NCI-H2196 treated with DMSO at 0.1 percent for 48 hours (cell line): ENCODE results near the gene PVALB.

ENCODE experiments used
- DNase-seq: peaks from one replicate; lab custom pipeline; 2025; ENCODE audit not compliant: unreplicated experiment; lab: John Stamatoyannopoulos, UW

The PVALB gene

DNA sequence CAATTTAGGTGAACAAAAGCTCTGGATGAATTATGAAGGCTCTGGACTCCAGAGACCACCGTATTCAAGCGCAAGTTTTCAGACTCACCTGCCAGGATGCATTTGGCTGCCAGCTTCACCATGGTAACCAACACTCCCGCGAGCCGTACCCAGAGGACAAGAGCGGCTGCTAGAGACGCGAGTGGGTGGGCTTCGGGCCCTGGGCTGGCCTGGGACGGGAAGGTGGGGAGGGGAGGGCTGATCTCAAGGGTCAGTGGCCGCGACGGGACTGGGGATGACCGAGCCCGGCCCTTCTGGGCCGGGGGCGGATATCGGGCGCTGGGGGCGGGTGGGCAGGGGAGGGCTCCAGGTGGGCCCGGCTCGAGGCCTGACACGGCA is 41.3 kb downstream of the PVALB start:
- DNase-seq, result no peak

- DNase-seq, result no peak
Measured at GRCh38 chr22:36773935-36774334, 42.9 kb downstream of the PVALB start.

DNA sequence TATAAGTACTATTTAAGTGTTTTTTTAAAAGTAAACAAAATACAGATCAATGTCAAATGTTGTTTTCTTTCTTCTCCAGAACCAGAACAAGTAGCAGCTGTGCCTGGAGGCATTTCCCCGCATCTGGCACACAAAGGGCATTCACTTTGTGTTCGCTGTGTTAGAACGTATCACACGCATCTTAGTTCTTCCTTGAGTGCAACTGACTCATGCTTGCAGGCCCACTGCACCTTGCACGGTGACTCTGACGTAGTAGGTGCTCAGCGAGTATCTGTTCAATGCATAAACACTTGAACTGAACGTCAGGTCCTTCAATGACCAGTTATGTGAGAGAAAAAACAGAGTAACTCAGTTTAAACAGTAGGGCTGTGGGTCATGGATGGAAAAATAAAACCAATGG is 44.4 kb downstream of the PVALB start:
- DNase-seq, result no peak

DNA sequence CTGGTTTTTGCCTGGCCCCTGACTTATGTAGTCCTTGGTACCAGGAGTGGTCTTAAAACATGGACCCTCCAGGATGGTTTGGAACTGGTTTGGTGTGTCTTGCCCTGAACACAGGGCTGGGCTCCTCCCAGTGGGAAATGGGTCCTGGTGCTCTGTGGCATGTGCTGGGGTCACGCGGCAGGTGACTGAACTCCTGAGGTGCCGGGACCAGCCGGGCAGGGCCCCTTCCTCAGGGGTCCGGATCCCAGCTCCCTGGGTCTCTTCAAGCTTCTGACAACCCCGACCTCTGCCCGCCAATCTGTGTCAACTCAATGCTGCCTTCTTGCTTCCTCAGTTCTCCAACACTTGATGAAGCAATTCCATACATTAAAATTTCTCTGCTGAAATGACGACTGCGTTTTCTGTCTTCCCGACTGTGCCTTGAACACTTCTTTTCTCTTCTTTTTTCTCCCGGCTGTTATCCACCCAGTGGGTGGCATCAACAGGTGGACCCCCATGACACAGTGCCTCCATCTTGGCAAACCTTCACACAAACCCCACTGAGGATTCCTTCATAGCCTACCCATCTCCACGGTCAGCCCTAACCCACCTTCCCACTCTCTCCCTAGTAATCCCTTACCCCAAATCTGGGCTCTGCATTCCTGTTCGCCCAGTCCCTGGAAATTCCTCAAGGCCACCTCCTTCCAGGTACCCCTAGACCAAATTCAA is 45.3 kb downstream of the PVALB start:
- DNase-seq, result no peak

GRCh38 chr22:36770513-36771231 is 46.2 kb downstream of the PVALB start:
- DNase-seq, result no peak

DNA sequence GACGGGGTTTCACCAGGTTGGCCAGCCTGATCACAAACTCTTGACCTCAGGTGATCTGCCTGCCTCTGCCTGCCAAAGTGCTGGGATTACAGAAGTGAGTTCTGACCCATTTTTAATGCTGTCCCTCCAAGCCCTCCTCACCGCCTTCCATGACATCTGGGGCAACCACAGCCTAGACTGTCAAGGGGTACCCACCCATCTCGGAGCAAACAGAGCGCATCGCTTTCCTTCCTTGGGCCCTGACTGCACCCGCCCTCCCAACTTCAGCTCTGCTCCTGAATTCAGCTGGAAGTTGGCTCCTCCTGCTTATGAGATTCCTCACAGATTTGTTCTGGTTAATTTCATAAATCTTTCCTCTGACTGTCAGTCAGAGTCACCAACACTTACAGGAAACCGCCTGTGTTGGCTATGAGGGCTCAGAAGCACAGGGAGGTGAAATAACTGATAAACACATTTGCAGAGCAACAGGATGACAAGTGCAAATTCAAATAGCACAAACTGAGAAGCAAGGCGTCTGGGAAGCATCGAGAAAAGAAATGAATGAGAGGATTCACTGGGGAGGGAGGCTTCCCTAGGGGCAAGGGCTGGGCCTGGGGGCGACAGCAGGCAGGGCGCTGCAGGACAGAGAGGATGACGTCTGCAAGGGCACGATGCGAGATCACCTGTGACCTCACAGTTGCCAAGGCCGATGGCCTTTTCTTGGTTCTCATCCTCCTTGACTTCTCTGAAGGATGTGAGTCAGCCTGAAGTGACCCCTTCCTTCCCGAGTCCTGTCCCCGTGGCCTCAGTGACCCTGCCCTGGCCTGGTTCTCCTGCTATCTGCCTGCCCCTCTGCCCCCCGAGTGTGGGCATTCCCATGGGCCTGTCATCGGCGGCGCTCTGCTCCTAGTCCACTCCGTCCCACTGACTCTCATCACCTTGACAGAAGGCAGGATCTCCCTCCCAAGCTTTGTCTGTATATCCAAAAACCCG is 47.0 kb downstream of the PVALB start:
- no peak for DNase-seq

DNA sequence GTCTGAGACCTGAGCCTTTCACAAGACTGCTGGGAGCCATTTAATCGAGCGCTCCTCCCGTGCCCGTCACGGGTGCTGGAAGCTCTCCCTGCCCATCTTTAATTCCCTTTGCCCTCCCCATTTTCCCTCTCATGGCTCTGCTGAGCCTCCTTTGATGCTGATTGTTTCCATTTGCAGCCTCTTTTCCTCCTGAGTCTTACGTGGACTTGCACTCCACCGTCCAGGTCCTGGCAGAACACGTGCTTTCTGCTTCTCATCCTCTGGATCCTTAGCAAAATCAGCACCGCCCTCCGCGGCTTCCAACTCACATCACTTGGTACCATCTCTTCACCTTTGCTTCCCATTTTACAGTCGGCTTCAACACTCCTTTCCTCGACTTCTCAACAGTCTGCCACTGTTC is 48.2 kb downstream of the PVALB start:
- DNase-seq, result no peak

DNA sequence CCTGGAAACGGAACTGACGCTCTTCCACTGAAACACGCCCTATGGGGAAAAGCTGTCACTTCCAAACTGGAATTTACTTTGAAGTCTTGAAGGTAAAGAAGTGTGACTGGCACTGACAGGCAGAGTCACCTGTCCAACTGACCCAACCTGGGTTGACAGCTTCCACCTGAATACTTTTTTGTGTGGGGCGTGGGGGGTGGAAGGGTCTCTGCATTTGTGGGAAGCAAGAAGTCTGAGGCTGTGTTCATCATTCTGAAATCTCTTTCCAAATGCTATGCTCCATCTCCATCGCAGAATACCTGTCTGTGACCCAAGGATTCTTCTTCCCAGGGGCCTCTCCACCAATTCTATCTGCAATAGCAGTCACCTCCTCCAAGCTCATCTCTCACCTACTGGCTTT is 48.7 kb downstream of the PVALB start:
- DNase-seq, result no peak

DNA sequence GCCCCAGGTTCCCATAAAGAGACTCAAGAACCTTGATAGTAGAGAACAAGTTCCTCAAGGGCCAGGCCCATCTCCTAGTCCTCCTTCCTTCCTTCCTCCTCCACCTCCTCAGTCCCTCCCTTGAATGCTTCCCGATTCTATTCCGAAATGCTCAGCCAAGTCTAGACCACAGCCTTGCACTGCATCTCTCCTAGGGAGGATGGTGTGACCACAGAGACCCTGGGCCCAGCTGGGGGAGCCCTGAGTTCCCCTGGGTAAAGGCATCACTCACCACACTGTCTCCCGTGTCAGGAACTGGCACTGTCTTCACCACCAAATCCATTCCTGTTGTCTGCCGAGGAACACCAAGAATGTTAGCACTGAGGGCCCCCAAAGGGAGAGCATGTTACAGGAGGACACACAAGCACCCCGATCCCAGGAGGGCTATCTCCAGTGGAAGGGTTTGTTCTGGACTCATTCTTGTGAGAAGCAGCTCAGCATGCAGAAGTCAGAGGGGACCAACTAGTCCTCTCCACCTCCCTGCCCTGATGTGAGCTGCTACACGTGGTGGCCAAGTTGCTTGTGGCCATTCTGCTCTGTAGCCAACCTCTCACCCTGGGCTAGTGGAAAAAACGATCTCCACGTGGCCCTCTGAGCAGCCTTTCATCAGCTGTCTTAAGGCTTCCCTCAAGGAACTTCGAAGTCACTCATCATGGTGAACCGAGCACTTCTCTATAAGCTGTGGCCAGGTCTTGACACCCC is 49.6 kb downstream of the PVALB start:
- no peak for DNase-seq

DNA sequence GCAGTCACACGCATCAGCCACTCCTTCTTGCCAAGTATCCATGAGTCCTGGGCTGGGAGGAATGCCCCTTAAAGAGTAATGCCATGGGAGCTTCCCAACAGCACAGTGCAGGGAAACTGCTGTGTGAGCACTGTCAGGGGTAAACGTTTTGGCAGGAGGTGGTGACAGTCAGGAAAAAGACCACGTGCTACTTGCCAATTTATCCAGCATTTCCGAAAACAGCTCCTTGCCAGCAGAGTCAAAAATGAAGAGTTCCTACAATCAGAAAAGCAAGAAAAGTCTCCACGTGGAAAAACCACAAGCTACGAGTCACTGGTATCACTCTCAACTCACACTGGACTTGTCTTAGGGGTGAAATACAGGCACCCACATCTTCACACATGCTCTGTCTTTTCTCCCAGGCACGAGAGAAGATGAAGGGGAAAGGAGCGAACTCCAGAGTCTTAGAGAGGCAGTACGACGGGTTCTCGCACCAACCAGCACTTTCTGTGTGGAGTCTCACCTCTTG is 50.8 kb downstream of the PVALB start:
- DNase-seq, result no peak

DNA sequence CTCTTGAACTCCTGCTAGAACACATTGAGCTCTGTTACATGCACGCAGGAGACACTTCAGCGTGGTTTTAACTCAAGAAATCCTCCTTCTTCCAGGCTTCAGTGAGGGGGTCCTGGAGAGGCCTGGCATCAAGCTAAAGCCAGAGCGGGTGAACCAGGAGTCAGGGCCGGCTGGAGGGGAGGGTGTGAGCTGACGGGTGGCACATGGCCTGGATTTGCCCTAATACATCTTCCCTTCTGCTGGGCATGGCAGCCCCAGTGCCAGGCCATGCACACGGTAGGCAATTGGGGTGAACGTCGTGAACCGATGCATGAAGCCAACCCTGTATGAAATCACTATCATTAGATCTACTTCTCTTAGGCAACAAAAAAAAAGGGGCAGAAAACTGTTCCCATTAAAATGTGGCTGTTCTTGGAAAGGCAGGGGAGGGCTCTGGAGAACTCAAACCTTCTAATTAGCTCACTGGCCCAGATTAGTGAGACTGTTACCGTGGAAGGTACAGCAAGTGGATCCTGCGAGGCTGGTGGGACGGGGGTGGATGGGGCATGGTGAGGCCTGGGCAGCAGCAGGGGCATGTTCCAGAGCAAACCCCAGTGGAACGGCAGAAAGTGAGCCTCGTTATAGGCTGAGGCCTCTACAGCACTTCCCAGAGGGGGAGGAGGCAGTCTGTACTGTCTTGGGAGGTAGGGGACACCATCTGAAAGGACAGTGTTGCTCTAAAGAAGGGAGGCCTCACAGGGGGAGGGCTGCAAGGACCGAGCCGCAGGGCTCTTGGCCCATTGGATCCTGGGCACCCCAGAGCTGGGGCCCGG is 51.5 kb downstream of the PVALB start:
- DNase-seq, result no peak

DNA sequence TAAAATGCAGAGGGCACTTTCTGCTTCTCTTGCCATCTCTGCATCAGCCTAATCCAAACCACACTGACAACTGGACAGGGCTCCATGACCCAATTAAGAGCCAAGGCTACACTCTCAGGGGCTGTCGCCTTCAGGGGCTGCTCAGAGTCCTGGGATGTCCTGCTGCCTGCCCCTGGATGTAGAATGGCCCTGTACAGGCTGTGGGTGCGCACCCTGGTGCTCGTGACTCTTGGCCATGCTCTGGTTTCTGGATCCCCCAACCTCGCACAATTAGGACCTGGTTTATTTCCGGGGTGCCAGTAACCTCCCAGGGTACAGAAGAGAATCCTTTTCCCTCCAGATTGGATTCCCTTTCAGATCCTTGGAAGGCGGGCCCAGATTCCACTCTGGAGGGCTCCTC is 52.2 kb downstream of the PVALB start:
- DNase-seq, result no peak

GRCh38 chr22:36764060-36764459 is 52.8 kb downstream of the PVALB start:
- DNase-seq, result no peak

- DNase-seq, result no peak
Measured at GRCh38 chr22:36763576-36763975, 53.3 kb downstream of the PVALB start.

DNA sequence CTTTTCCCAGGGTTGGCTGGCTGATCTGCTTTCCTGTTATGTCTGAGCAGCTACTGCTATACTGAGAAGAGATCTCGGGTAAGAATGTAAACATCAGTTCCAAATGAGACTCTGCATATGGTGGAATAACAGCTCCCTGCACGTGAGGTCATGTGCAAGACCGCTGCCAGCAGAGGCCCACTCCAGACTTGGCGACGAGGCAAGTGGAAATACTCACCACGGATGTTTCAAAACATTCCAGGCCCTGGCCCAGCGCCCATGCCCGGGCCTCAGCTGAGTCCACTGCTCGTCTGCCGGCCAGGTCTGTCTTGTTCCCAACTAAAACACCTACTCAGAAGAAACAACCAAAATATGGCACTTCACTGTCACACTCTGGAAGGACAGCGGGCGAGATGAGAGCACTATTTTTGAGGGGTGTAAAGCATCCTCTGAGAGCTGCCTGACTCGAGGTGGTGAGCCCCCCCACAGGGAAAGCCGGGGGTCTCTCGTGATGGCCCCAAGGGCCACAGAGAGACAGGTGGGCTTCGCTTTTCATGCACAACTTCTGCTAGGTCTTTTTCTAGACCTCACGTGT is 54.1 kb downstream of the PVALB start:
- DNase-seq, result no peak

DNA sequence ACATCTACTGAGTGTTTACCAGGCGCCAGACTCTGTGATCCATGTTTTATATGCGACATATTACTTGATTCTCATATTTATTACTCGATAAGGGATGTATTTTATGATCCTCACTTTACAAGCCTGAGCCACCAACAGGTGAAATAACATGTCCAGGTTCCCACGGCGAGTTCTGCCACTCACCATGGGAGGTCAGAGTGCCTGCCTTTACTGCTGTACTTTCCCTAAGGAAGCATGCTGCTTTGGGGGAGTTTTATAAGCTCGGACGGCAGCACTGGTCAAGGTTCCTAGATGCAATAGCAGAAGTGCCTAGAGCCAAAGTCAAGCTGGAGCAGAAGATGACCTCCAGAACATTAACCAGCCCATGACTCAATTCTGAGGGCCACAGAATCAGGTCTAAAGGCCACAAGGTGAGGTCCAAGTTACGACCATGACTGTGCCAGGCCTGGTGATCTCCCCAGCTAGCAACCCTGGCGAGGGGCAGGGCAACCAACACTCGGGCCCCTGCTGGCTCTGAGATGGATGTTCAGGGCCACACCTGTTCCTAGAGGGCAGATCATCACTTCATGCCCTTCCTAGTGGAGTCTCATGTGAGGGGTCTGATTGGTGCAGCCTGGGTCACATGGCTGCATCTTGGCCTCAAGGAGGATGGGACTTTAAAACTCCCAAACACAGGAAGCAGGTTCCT is 55.1 kb downstream of the PVALB start:
- no peak for DNase-seq

GRCh38 chr22:36760786-36761185 is 56.0 kb downstream of the PVALB start:
- DNase-seq, result no peak

DNA sequence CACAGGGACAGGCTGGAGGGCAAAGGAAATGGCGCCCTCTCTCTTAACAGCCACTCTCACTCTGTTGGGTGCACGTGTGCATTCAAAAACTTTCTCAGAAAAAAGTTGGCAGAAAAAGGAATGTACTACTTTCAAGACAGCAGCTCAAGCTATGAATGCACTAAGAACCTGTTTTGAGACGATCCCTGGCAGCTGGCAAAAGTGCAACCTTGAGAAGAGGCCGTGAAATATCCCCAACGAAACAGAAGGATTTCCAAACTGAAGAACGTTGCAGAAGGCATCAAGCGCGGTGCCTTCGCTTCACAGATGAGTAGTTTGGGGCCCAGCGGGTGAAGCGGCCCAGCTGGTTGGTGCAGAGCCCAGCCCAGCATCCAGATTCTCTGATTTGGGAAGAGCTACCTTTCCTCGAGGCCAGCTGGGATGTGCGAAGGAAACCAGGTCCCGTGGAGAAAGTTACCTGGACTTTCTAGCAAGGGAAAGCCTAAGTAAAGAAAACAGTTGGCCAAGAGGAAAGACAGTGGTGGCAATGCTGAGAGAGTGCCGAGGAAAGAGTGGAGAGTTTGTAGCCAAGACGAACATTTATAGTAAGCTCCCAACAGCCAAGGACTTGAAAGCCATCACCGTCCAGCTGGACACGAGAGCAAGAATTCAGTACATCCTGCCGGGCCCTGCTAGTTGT is 57.2 kb downstream of the PVALB start:
- DNase-seq, result no peak
